H1 (cell line): Measurements from ENCODE around the gene ADGRB3. TPM values are rescaled to one million over a fixed set of nuclear protein-coding genes. Genes with fewer than 3 reads are reported as not detected.

ENCODE experiments used
- CTCF ChIA-PET: fragments of 300-600 bp; sonication (Branson Sonifier 250); formaldehyde crosslinking; loops from one replicate; lab custom pipeline; 2021; ENCODE audit not compliant: partially characterized antibody; lab: Charles Lee
- POLR2A ChIA-PET: fragments of 300-600 bp; sonication (Branson Sonifier 250); formaldehyde crosslinking; loops from one replicate; lab custom pipeline; 2021; ENCODE audit warnings: inconsistent platforms; ENCODE audit not compliant: partially characterized antibody; lab: Charles Lee
- DNase-seq, 2 experiments: peaks; one replicate each; pipeline versions ENCODE4 v3.0.0 to v3.0.0-alpha.2; 2010 to 2022; ENCODE audit warnings: low spot score in 2 of 2, low read depth in 1 of 2, mixed read lengths in 1 of 2
- FAIRE-seq: peaks from 2 replicates; lab custom pipeline; 2011; peaks lifted over from hg19 to GRCh38; lab: Jason Lieb, UNC
- H2AFZ ChIP-seq: 2 replicates; pipeline ENCODE4 v1.8.1; 2012; ENCODE audit warnings: low read length, inconsistent platforms
- H2AK5ac ChIP-seq: 2 replicates; pipeline ENCODE4 v1.6.1; 2013; ENCODE audit warnings: low read depth, low read length
- H2BK120ac ChIP-seq: replicated peaks from 2 replicates; pipeline ENCODE3; 2013; ENCODE audit warnings: low read depth, low read length, inconsistent platforms
- H2BK12ac ChIP-seq: 2 replicates; pipeline ENCODE4 v1.6.1; 2013; ENCODE audit warnings: low read depth, low read length
- H2BK15ac ChIP-seq: 2 replicates; pipeline ENCODE4 v1.6.1; 2013; ENCODE audit warnings: low read length
- H2BK20ac ChIP-seq: 2 replicates; pipeline ENCODE4 v1.6.1; 2013; ENCODE audit warnings: low read length
- H2BK5ac ChIP-seq: 2 replicates; pipeline ENCODE4 v1.6.1; 2013; ENCODE audit warnings: low read depth, low read length
- H3K14ac ChIP-seq: 2 replicates; pipeline ENCODE4 v1.6.1; 2013; ENCODE audit warnings: inconsistent platforms; ENCODE audit not compliant: insufficient read length
- H3K18ac ChIP-seq: 2 replicates; pipeline ENCODE4 v1.6.1; 2013; ENCODE audit warnings: low read length; ENCODE audit errors: extremely low read depth
- H3K23ac ChIP-seq: 2 replicates; pipeline ENCODE4 v1.6.1; 2013; ENCODE audit warnings: inconsistent platforms; ENCODE audit not compliant: insufficient read length
- H3K23me2 ChIP-seq: 2 replicates; pipeline ENCODE4 v1.6.1; 2013; ENCODE audit warnings: low read depth, low read length
- H3K27ac ChIP-seq: 2 replicates; pipeline ENCODE4 v1.6.1; 2011; ENCODE audit warnings: low read depth, low read length, inconsistent platforms
- H3K27me3 ChIP-seq, 4 experiments: replicated peaks in 1 of 4; 1 replicate in 1 of 4; 2 replicates in 3 of 4; pipeline versions ENCODE4 v1.6.1 to v1.8.1; 2011 to 2013; ENCODE audit warnings: low read length in 3 of 4, mild to moderate bottlenecking in 3 of 4, inconsistent platforms in 2 of 4, mixed read lengths in 2 of 4, moderate library complexity in 1 of 4; ENCODE audit not compliant: control insufficient read depth in 3 of 4, insufficient read depth in 3 of 4; ENCODE audit errors: extremely low read depth in 1 of 4
- H3K36me3 ChIP-seq, 4 experiments: 2 replicates each; pipeline versions ENCODE4 v1.6.1 to v1.8.1; 2011 to 2013; ENCODE audit warnings: mild to moderate bottlenecking in 4 of 4, low read length in 3 of 4, moderate library complexity in 2 of 4, control low read depth in 1 of 4, inconsistent platforms in 1 of 4; ENCODE audit not compliant: insufficient read depth in 4 of 4, control insufficient read depth in 2 of 4
- H3K4ac ChIP-seq: replicated peaks from 2 replicates; pipeline ENCODE3; 2013; ENCODE audit warnings: low read length, low read depth, mixed read lengths, inconsistent platforms; ENCODE audit not compliant: insufficient read length
- H3K4me1 ChIP-seq, 4 experiments: replicated peaks in 1 of 4; 1 replicate in 1 of 4; 2 replicates in 3 of 4; pipeline versions ENCODE4 v1.6.1 to v1.8.1; 2011 to 2013; ENCODE audit warnings: low read length in 3 of 4, inconsistent platforms in 2 of 4, mixed read lengths in 1 of 4; ENCODE audit not compliant: insufficient read depth in 4 of 4, control insufficient read depth in 3 of 4
- H3K4me2 ChIP-seq, 2 experiments: 2 replicates each; pipeline versions ENCODE4 v1.6.1 to v1.8.1; 2011 to 2013; ENCODE audit warnings: low read depth in 2 of 2, low read length in 2 of 2, control low read depth in 1 of 2, inconsistent platforms in 1 of 2, mild to moderate bottlenecking in 1 of 2; ENCODE audit not compliant: insufficient read depth in 1 of 2
- H3K4me3 ChIP-seq, 4 experiments: fragments of 200-600, 300-600 bp in 1 of 4; sonication (generic), shearing (Covaris generic), sonication (Bioruptor Twin) in 1 of 4; 2 replicates each; pipeline versions ENCODE4 v1.5.1 to v1.8.1; 2011 to 2016; ENCODE audit warnings: low read length in 4 of 4, low read depth in 3 of 4, control low read depth in 2 of 4, inconsistent platforms in 2 of 4, mild to moderate bottlenecking in 2 of 4, mixed read lengths in 1 of 4, moderate library complexity in 1 of 4; ENCODE audit not compliant: insufficient read depth in 2 of 4; ENCODE audit errors: extremely low read depth in 1 of 4
- H3K56ac ChIP-seq: replicated peaks from 2 replicates; pipeline ENCODE3; 2013; ENCODE audit warnings: low read depth, mild to moderate bottlenecking, mixed read lengths, low read length, inconsistent platforms; ENCODE audit not compliant: insufficient read length
- H3K79me1 ChIP-seq: 2 replicates; pipeline ENCODE4 v1.6.1; 2013; ENCODE audit warnings: low read depth, low read length, control low read depth
- H3K79me2 ChIP-seq, 2 experiments: 2 replicates each; pipeline versions ENCODE4 v1.6.1 to v1.8.1; 2012 to 2013; ENCODE audit warnings: low read length in 2 of 2, mild to moderate bottlenecking in 2 of 2, inconsistent platforms in 1 of 2; ENCODE audit not compliant: insufficient read depth in 2 of 2, control insufficient read depth in 1 of 2
- H3K9ac ChIP-seq, 4 experiments: replicated peaks in 1 of 4; 1 replicate in 1 of 4; 2 replicates in 3 of 4; pipeline versions ENCODE4 v1.6.1 to v1.8.1; 2011 to 2013; ENCODE audit warnings: low read depth in 3 of 4, low read length in 3 of 4, control low read depth in 2 of 4, mild to moderate bottlenecking in 2 of 4, moderate library complexity in 2 of 4, inconsistent platforms in 1 of 4; ENCODE audit errors: extremely low read depth in 1 of 4
- H3K9me3 ChIP-seq, 2 experiments: 2 replicates each; pipeline versions ENCODE4 v1.6.1 to v1.8.1; 2012 to 2013; ENCODE audit warnings: mild to moderate bottlenecking in 2 of 2, moderate library complexity in 2 of 2, control low read depth in 1 of 2, inconsistent platforms in 1 of 2, low read depth in 1 of 2, low read length in 1 of 2, mixed read lengths in 1 of 2; ENCODE audit not compliant: insufficient read depth in 2 of 2
- H4K20me1 ChIP-seq, 2 experiments: replicated peaks in 1 of 2; 2 replicates each; pipeline versions ENCODE3 to v1.8.1; 2011 to 2013; ENCODE audit warnings: inconsistent platforms in 2 of 2, low read length in 2 of 2, mild to moderate bottlenecking in 1 of 2; ENCODE audit not compliant: insufficient read depth in 2 of 2, control insufficient read depth in 1 of 2
- H4K5ac ChIP-seq: 2 replicates; pipeline ENCODE4 v1.6.1; 2013; ENCODE audit warnings: low read length, low read depth, mixed read lengths, inconsistent platforms; ENCODE audit not compliant: insufficient read length
- H4K8ac ChIP-seq: 2 replicates; pipeline ENCODE4 v1.8.0; 2013; ENCODE audit warnings: mild to moderate bottlenecking, moderate library complexity, low read length, inconsistent platforms; ENCODE audit not compliant: insufficient read depth; ENCODE audit errors: extremely low read depth
- H4K91ac ChIP-seq: replicated peaks from 2 replicates; pipeline ENCODE3; 2013; ENCODE audit warnings: low read length, mixed read lengths, inconsistent platforms; ENCODE audit not compliant: insufficient read length
- ASH2L ChIP-seq: fragments of 200-600, 300-600 bp; sonication (generic); IDR thresholded peaks from one replicate; pipeline ENCODE4 v1.7.1; 2017; ENCODE audit warnings: low read length
- CHD1 ChIP-seq: IDR thresholded peaks from 2 replicates; pipeline ENCODE4 v1.6.1; 2012; ENCODE audit warnings: low read depth, low read length, improper control_type of control experiment
- CREB1 ChIP-seq: IDR thresholded peaks from 2 replicates; pipeline ENCODE4 v1.6.1; 2012; ENCODE audit warnings: inconsistent platforms
- CTBP2 ChIP-seq: IDR thresholded peaks from 2 replicates; pipeline ENCODE4 v1.7.0; 2011; ENCODE audit warnings: borderline replicate concordance, mild to moderate bottlenecking, moderate library complexity, mixed read lengths, low read length; ENCODE audit not compliant: insufficient read depth, insufficient read length
- CTCF ChIP-seq, 3 experiments: IDR thresholded peaks; 1 replicate in 2 of 3; 2 replicates in 1 of 3; pipeline versions ENCODE4 v1.5.1 to v1.6.1; 2011; ENCODE audit warnings: low read length in 3 of 3, mild to moderate bottlenecking in 3 of 3, inconsistent platforms in 2 of 3, low read depth in 1 of 3, moderate library complexity in 1 of 3; ENCODE audit not compliant: insufficient read depth in 1 of 3; ENCODE audit errors: control extremely low read depth in 1 of 3
- FOSL1 ChIP-seq: IDR thresholded peaks from 2 replicates; pipeline ENCODE4 v1.6.1; 2011; ENCODE audit warnings: mild to moderate bottlenecking, low read depth, low read length, moderate library complexity; ENCODE audit not compliant: insufficient read depth
- GABPA ChIP-seq: IDR thresholded peaks from 2 replicates; pipeline ENCODE4 v1.6.1; 2011; ENCODE audit warnings: mild to moderate bottlenecking, low read length, moderate library complexity, borderline replicate concordance; ENCODE audit not compliant: insufficient read depth
- HDAC6 ChIP-seq: IDR thresholded peaks from one replicate; pipeline ENCODE4 v1.7.1; 2012; ENCODE audit warnings: low read depth, mild to moderate bottlenecking, inconsistent platforms, low read length, moderate library complexity
- JUN ChIP-seq: IDR thresholded peaks from 2 replicates; pipeline ENCODE4 v1.6.1; 2011; ENCODE audit warnings: low read depth, mild to moderate bottlenecking, improper control_type of control experiment, low read length
- JUND ChIP-seq: IDR thresholded peaks from 2 replicates; pipeline ENCODE4 v1.6.1; 2011; ENCODE audit warnings: mild to moderate bottlenecking, improper control_type of control experiment, low read length
- RBBP5 ChIP-seq: IDR thresholded peaks from 2 replicates; pipeline ENCODE4 v1.7.1; 2012; ENCODE audit warnings: low read depth, mild to moderate bottlenecking, inconsistent platforms, low read length, moderate library complexity, borderline replicate concordance
- SP2 ChIP-seq: IDR thresholded peaks from 2 replicates; pipeline ENCODE4 v1.6.1; 2012; ENCODE audit warnings: mild to moderate bottlenecking, low read length, inconsistent platforms
- ZNF274 ChIP-seq: IDR thresholded peaks from 2 replicates; pipeline ENCODE4 v1.7.0; 2012; ENCODE audit warnings: low read length, borderline replicate concordance; ENCODE audit errors: extremely low read depth
- WGBS, 2 experiments: shearing (Covaris generic) in 1 of 2; methylation state at CpG; one replicate each; pipeline versions ENCODE4 v1.1.6 to v1.1.7; 2013 to 2015; ENCODE audit warnings: low lambda C conversion rate in 2 of 2, mixed read lengths in 2 of 2, inconsistent platforms in 1 of 2, low coverage in 1 of 2, missing lambda C conversion rate in 1 of 2; ENCODE audit not compliant: insufficient replicate concordance in 2 of 2, insufficient coverage in 1 of 2, insufficient read length in 1 of 2; ENCODE audit errors: extremely low coverage in 1 of 2, missing lambda C conversion rate in 1 of 2; 5-methylcytosine and 5-hydroxymethylcytosine counted together
- polyA plus RNA-seq, 7 experiments: library from polyadenylated mRNA; depleted of rRNA in 3 of 7; stranded (reverse) in 5 of 7; unstranded in 2 of 7; fragments of >200 nt in 5 of 7; fragments of 200-250 nt in 2 of 7; gene quantifications; 1 replicate in 5 of 7; 2 replicates in 1 of 7; 4 replicates in 1 of 7; pipeline versions ENCODE4 v1.2.1 to v1.2.3, GENCODE V29; 2011 to 2013; ENCODE audit warnings: missing spikeins in 2 of 7, mixed read lengths in 2 of 7
- total RNA-seq: library from RNA; stranded (reverse); fragmentation: NEBNext Ultra II Directional; extraction: Animal tissue kit (Norgen Biotek cat#: 25700); gene quantifications from 2 replicates; pipeline ENCODE4 v1.2.1, GENCODE V29; 2021

Gene ADGRB3
- total and polyA plus RNA-seq, 2 of the 8 experiments (the other 6 are each of a cell fraction or from before 2014, with no cell fraction given) = 0.35 to 1.2 TPM

- Histone ChIP-seq H2BK15ac (no peak overlapping the region), H3K56ac (no peak overlapping the region), H3K27ac (no peak overlapping the region), H2BK120ac (no peak overlapping the region), H4K91ac (no peak overlapping the region), H3K79me2 (no peaks in the 10 kb centered on the region), H3K27me3 (no peaks in the 10 kb centered on the region), H2BK12ac (no peak overlapping the region), H3K79me1 (no peaks in the 10 kb centered on the region), H3K23me2 (no peaks in the 10 kb centered on the region), H3K4ac (no peak overlapping the region), H3K14ac (no peak overlapping the region), H3K18ac (no peak overlapping the region), H3K9me3 (no peaks in the 10 kb centered on the region), H4K5ac (no peak overlapping the region), H3K23ac (no peak overlapping the region), H2BK5ac (no peak overlapping the region), H2AFZ (no peak overlapping the region), H3K4me1 (no peaks in the 10 kb centered on the region), H4K8ac (no peak overlapping the region), H4K20me1 (no peaks in the 10 kb centered on the region), H3K4me2 (no peak overlapping the region), H3K4me3 (no peak overlapping the region), H2BK20ac (no peak overlapping the region), H3K36me3 (no peaks in the 10 kb centered on the region), H2AK5ac (no peak overlapping the region), H3K9ac (no peak overlapping the region)
- DNase-seq = no peak
- WGBS, 2 experiments = 94% methylated on average over 3 of the region's 3 CpGs; no CpG with 5 or more reads in 1 of the 2 experiments
- CTCF ChIA-PET = no interaction called here
- POLR2A ChIA-PET = no interaction called here
- no peak for FAIRE-seq
- no peak for TF ChIP-seq CTBP2
- no peak for TF ChIP-seq CTCF (IDR thresholded peaks at IDR 0.05; ENCODE audit: control extremely low read depth in 1 of 3, insufficient read depth in 1 of 3, low read depth in 1 of 3, low read length in 3 of 3)
- TF ChIP-seq CHD1 = no peak
- no peak for TF ChIP-seq FOSL1
- no peak for TF ChIP-seq CREB1
- TF ChIP-seq SP2 = no peak
- TF ChIP-seq RBBP5 = no peak
- no peak for TF ChIP-seq ZNF274
- TF ChIP-seq JUND = no peak
- no peak for TF ChIP-seq HDAC6
- no peak for TF ChIP-seq ASH2L
- TF ChIP-seq GABPA = no peak
- no peak for TF ChIP-seq JUN
Measured at GRCh38 chr6:69370763-69371162, 735.7 kb downstream of the ADGRB3 start.
